ENCODE results near the gene HACD3.

- TF ChIP-seq EGR1 (IDR thresholded peaks at IDR 0.05; ENCODE audit: low read depth in 2 of 2), result no peak
- no peak for TF ChIP-seq CTCF (IDR thresholded peaks at IDR 0.05; ENCODE audit: low read depth, low read length, missing input control)
- TF ChIP-seq RXRA (IDR thresholded peaks at IDR 0.05), result no peak
- no peak for TF ChIP-seq RAD21 (IDR thresholded peaks at IDR 0.05)
- TF ChIP-seq REST (IDR thresholded peaks at IDR 0.05), result no peak
- no peak for TF ChIP-seq MAX (IDR thresholded peaks at IDR 0.05)
- no peak for TF ChIP-seq FOXA1 (IDR thresholded peaks at IDR 0.05)
- TF ChIP-seq ATF3 (IDR thresholded peaks at IDR 0.05), result no peak
- TF ChIP-seq TAF1 (conservative IDR thresholded peaks at IDR 0.05), result no peak
- no peak for TF ChIP-seq JUND (IDR thresholded peaks at IDR 0.05)
- TF ChIP-seq ZBTB33 (IDR thresholded peaks at IDR 0.05), result no peak
Measured at GRCh38 chr15:65619626-65620290, 89.5 kb downstream of the HACD3 start.
